HFFc6 (cell line): Measurements from ENCODE around the gene DYNC2I2. TPM values are rescaled to one million over a fixed set of nuclear protein-coding genes. Genes with fewer than 3 reads are reported as not detected.

Source experiments
- DNase-seq: peaks from one replicate; pipeline ENCODE4 v3.0.0-alpha.2; 2018
- H3K27ac Mint-ChIP-seq: 2 replicates; pipeline ENCODE4 v1.8.0; 2020; ENCODE audit warnings: mild to moderate bottlenecking, mixed read lengths
- H3K27me3 Mint-ChIP-seq: 2 replicates; pipeline ENCODE4 v1.8.0; 2021; ENCODE audit warnings: mild to moderate bottlenecking, moderate library complexity, mixed read lengths; ENCODE audit not compliant: insufficient read depth
- H3K36me3 Mint-ChIP-seq: 2 replicates; pipeline ENCODE4 v1.8.0; 2021; ENCODE audit warnings: low read depth, mixed read lengths
- H3K4me1 Mint-ChIP-seq: 2 replicates; pipeline ENCODE4 v1.8.0; 2020; ENCODE audit warnings: low read depth, mixed read lengths
- H3K4me3 Mint-ChIP-seq: 2 replicates; pipeline ENCODE4 v1.8.0; 2020; ENCODE audit warnings: mild to moderate bottlenecking, moderate library complexity, mixed read lengths
- H3K9me3 Mint-ChIP-seq: 2 replicates; pipeline ENCODE4 v1.8.0; 2020; ENCODE audit warnings: mild to moderate bottlenecking, mixed read lengths
- CTCF ChIP-seq: fragments of 200-600 bp; sonication (generic); IDR thresholded peaks from 2 replicates; pipeline ENCODE4 v1.5.0; 2021; ENCODE audit warnings: antibody characterized with exemption, mild to moderate bottlenecking
- total RNA-seq, 6 experiments: library from RNA; stranded (reverse); fragmentation: NEBNext Ultra II Directional; extraction: Animal tissue kit (Norgen Biotek cat#: 25700); gene quantifications; 2 replicates in 1 of 6; 3 replicates in 5 of 6; pipeline ENCODE4 v1.2.3, GENCODE V29; 2021

DYNC2I2 gene
- total RNA-seq, 6 experiments from 2014 or later, result 34.5 to 51.7 (median 49.9) TPM

GRCh38 chr9:128621730-128622455 is 34.8 kb downstream of the DYNC2I2 start:
- no peak for TF ChIP-seq CTCF
- DNase-seq, result no peak
- Mint-ChIP-seq H3K27me3 (peaks cover 30% of the 10 kb centered on the region), H3K4me1 (no peaks in the 10 kb centered on the region), H3K9me3 (no peaks in the 10 kb centered on the region), H3K27ac (no peak overlapping the region), H3K4me3 (no peak overlapping the region), H3K36me3 (peaks cover 43% of the 10 kb centered on the region)

- DNase-seq, result no peak
- H3K27ac Mint-ChIP-seq, result no peak overlapping the region
- H3K27me3 Mint-ChIP-seq, result peaks cover 12% of the 10 kb centered on the region
- no peak overlapping the region for H3K4me3 Mint-ChIP-seq
- no peaks in the 10 kb centered on the region for H3K9me3 Mint-ChIP-seq
- H3K36me3 Mint-ChIP-seq, result peaks cover 35% of the 10 kb centered on the region
- no peaks in the 10 kb centered on the region for H3K4me1 Mint-ChIP-seq
- no peak for TF ChIP-seq CTCF
These were observed 36.9 kb downstream of the DYNC2I2 start for GRCh38 chr9:128619779-128620178.

- no peak for DNase-seq
- Mint-ChIP-seq H3K36me3 (peaks cover 36% of the 10 kb centered on the region), H3K4me1 (no peaks in the 10 kb centered on the region), H3K4me3 (no peak overlapping the region), H3K27ac (no peak overlapping the region), H3K9me3 (no peaks in the 10 kb centered on the region), H3K27me3 (peaks cover 10% of the 10 kb centered on the region)
- no peak for TF ChIP-seq CTCF
These were observed 37.5 kb downstream of the DYNC2I2 start for GRCh38 chr9:128619127-128619526.

- no peak for DNase-seq
- no peak for TF ChIP-seq CTCF
- no peak overlapping the region for H3K4me3 Mint-ChIP-seq
- peaks cover 7% of the 10 kb centered on the region; the same call in 1 of the 2 replicates for H3K27me3 Mint-ChIP-seq
- H3K4me1 Mint-ChIP-seq, result no peaks in the 10 kb centered on the region
- H3K36me3 Mint-ChIP-seq, result peaks cover 46% of the 10 kb centered on the region
- no peak overlapping the region for H3K27ac Mint-ChIP-seq
- no peaks in the 10 kb centered on the region for H3K9me3 Mint-ChIP-seq
These were observed 38.7 kb downstream of the DYNC2I2 start for GRCh38 chr9:128617943-128618342.

GRCh38 chr9:128615571-128615970 is 41.1 kb downstream of the DYNC2I2 start:
- peaks cover 50% of the 10 kb centered on the region for H3K36me3 Mint-ChIP-seq
- H3K9me3 Mint-ChIP-seq, result no peaks in the 10 kb centered on the region
- no peak for TF ChIP-seq CTCF
- no peak overlapping the region for H3K4me3 Mint-ChIP-seq
- H3K4me1 Mint-ChIP-seq, result no peaks in the 10 kb centered on the region
- DNase-seq, result no peak
- no peak overlapping the region for H3K27ac Mint-ChIP-seq
- H3K27me3 Mint-ChIP-seq, result peaks cover 3% of the 10 kb centered on the region
